Pons (tissue), 1 donor: ENCODE measurements around the gene ASPDH.
"Not testable (repeated sequence)": the region's sequence is repeated elsewhere in the genome, so short reads cannot be mapped to it uniquely, and the experiment has no call there.

Source experiments
- DNase-seq: peaks from one replicate; pipeline ENCODE4 v3.0.0-alpha.2; 2016; ENCODE audit warnings: low spot score

The ASPDH gene

DNA sequence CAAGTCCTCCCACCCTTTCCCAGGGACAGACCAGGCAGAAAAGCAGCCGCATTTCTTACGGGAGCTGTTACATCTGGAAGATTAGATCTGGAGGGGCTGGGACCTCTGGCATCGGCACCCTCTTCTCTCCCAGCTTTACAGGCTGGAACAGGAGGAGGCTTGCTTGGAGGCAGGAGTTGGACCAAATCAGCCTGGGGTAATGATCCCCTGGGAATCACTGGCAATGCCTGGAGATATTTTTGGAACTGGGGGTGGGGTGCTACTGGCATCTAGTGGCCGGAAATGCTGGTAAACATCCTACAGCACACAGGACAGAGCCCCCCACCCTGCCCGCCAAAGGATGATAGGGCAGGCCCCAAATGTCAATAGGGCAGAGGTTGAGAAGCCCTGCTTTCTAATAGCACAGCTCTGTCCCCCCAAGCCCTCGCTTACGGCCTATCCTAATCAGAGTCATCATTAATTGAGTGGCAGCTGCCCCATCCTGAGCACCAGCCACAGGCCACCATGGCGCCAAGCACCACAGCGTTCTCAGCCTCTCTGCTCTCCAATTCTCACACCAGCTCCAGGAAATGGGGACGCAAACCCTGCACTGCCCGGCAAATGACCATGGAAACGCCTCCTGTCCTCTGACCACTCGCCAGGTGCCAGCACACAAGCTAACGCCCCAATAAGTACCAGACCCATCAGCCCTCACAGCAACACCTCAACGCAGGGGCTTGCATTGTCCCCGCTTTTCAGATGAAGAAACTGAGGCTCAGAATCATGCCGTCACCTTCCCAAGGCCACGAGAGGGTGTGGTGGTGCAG, 33.9 kb upstream of the ASPDH start:
- DNase-seq, result no peak

DNA sequence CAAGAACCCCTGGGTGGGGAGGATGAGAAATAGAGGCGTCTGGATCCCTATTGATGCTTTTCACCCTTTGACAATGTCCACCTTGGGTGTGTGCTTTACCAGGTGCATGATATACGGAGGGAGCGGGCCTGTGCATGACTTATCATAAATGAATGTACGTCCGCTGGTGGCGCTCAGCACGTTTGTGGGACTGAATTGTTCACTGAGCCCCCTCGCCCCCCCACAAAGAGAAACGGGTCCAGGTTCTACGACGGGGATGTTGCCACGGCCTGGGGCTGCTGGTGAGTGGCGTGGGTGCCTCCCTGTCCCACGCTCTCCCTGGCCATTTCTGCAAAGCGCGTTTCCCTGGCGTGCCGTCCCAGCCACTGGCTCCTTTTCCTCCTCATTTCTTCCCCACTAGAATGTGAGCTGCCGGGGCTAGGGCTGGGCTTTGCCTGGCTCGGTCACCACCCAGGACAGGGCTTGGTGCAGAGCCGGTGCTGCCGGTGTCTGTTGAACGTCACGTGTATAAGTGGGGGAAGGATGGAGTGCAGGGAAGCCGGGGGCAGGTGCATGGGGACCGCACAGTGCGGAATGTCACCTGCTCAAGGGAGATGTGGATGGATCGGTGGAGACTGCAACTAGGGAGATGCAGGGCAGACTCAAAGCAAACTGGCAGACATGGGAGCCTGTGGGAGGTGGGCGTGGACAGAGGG, 33.0 kb upstream of the ASPDH start:
- no peak for DNase-seq

DNA sequence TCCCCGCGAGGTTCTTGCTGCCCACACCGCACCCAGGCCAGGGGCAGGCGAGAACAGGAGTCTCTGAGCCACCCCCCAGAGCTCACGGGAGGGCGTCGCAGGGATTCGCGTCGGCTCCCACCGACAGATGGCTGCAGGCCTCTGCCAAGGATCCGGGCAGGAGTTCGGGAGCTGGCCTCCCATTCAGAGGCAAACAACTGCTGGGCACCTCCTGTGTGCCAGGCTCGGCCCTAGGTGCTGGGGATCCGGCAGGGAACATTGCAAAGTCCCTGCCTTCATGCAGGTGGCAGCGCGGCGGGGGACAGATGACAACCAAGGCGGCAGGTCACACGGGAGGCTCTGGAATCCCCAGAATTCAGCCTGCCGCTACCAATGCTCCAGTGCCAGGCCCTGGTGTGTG, 29.2 kb upstream of the ASPDH start:
- no peak for DNase-seq

DNA sequence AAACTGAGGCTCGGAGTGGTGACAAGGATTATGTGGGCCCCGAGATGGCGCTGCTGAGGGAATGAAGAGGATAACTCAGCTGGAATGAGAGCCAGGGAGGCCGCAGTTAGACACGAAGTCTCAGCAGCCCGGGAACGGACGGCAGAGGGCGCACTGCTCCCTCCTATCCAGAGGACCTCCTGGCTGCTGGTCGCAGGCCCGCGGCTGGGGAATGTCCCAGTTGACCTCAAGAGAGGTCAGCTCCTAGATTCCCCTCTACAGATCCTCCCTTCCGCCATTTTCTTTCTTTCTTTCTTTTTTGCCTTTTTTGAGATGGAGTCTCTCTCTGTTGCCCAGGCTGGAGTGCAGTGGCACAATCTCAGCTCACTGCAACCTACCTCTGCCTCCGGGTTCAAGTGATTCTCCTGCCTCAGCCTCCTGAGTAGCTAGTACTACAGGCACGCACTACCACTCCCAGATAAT, 24.1 kb upstream of the ASPDH start:
- DNase-seq, result peak; percentile 85

DNA sequence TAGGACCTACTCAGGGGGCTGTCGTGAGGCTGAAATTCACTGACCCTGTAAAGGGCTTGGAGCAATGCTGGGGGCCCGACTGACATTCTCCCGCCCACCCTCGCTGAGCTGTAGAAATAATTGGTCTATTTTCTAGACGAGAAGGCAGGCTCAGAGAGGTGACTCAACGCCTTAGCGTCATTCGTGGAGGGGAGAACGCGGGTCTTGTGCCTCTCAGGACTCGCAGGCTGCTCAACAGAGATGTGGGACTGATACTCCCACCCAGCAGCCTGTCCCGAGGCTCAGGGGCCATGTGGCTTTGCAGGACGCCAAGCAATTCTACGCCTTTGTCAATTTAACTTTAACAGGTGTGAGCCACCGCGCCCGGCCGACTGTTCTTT, 23.6 kb upstream of the ASPDH start:
- no peak for DNase-seq

DNA sequence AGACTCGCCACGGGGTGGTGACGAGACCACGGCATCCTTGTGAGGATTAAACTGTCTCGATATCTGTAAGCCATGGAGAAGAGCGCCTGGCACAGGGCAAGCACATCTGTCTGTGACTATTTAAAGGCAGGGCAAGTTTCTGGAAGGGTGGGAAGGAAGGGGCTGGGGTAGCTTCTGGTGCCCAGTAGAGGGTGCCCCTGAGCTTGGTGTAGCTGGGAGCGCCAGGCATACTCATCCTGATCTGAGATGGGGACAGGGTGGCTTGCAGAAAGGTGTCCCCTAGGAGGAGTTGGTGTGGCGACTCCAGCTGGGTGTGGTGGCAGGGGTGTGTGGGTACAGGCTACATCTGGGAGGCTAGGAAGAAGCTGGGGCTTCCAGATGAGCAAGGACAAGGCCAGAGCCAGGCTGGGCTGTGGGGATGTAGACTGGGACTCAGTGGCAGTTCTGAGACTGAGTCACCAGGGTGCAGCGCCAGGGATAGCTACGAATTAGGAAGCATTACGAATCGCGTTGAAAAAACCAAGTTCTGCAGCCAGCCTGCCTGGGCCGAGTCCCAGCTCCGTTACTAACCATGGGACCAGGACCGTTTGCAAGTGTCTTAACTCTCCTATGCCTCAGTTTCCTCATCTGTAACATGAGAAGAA, 23.1 kb upstream of the ASPDH start:
- no peak for DNase-seq

DNA sequence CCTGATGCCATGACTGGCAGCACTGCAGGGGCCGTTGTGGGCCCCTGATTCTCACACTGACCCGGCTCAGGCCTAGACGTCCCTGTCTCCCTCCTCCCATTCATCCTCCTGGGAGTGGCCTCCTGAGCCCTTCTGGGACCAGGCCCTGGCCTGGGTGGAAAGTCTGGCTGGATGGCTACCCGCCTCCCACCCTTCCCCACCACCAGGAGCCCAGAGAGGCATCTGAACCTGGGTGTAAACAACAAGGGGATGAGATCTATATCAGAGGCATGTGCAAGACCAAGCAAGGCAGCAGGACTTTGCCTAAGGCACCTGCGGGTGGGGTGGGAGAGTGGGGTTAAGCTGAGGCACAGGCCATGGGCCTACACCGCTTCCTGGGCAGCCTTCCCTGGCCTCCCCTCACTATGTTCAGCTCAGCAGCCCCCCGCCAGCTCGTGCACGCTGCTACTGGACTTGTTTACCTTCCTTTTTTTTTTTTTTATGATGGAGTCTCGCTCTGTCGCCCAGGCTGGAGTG, 22.0 kb upstream of the ASPDH start:
- DNase-seq, result no peak

DNA sequence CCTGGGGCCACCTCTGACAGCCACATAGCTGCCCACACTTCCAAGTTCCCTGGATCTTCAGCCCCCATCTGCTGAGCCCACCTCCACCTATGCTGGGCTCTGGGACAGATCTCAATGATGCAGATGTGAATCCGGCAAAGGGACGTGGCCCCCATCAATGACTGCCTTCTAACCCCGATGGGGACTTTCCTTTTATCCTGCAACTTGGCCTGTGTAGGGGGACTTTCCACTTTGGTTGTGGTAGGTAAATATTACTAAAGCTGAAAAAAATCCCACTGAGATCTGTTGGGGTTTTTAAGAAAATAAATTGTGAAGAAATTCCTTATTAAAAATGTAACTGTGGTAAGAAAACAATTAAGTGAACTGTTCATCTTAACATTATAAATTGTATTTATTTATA, 20.8 kb upstream of the ASPDH start:
- no peak for DNase-seq

DNA sequence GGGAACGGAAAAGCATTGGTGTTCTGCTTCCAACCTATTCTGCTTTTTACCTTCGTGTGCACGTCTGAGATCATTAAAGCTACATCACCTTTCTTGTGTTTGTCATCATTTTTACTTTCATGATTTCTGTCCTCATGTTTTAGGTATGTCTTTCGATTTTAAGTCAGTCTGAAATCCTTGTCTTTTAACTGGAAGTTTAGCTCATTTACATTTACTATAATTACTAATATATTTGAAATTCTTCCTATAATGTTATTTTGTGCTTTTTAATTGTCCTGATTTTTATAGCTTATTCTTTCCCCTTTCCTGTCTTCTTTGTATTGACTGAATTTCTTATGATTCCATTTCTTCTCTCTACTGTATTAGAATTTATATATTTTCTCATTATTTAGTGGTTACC, 19.2 kb upstream of the ASPDH start:
- no peak for DNase-seq

DNA sequence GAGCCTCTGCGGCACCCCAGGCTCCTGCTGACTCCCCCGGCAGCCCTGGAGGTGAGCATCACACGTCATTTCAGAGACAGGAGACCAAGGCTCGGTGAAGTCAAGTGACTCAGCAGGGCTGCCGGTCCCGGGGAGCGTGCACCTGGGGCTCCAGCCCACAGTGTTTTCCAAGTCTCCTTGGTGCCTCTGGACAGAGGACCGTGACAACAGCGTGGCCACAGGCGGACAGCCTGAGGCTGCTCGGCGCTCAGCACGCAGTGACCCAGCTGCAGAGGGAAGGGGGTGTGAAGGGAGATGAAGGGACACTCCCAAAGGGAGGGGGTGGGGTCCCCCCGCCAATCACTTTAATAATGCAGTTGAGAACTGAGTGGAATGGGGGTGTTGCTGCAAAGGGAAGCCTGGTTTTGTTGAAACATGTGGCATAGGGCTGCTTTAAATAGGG, 17.5 kb upstream of the ASPDH start:
- no peak for DNase-seq

DNA sequence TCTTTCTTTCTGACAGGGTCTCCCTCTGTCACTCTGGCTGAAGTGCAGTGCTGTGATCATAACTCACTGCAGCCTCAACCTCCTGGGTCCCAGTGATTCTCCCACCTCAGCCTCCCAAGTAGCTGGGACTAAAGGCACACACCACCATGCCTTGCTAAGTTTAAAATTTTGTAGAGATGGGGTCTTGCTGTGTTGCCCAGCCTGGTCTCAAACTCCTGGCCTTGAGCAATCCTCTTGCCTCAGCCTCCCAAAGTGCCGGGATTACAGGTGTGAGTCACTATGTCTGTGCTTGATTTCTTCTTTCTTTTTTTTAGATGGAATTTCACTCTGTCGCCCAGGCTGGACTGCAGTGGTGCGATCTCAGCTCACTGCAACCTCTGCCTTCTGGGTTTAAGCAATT, 14.3 kb upstream of the ASPDH start:
- DNase-seq, result not testable (repeated sequence)

DNA sequence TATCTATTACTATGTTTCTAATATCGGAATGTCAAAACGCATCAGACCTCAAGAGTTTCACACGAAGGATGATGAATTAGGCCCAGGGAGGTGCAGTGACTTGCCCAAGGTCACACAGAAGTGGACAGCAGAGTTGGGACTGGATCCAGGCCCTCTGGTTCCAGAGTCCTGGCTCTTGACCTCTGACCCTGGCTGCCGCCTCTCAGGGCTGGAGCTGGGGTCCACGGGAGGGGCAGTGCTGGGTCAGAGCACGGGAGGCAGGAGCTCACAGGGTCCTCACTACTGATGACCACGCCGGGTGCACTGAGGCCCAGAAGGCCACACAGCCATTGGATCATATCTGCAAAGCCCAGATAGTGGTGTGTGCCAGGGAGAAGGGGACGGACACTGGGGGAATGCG, 9.2 kb upstream of the ASPDH start:
- DNase-seq, result no peak

DNA sequence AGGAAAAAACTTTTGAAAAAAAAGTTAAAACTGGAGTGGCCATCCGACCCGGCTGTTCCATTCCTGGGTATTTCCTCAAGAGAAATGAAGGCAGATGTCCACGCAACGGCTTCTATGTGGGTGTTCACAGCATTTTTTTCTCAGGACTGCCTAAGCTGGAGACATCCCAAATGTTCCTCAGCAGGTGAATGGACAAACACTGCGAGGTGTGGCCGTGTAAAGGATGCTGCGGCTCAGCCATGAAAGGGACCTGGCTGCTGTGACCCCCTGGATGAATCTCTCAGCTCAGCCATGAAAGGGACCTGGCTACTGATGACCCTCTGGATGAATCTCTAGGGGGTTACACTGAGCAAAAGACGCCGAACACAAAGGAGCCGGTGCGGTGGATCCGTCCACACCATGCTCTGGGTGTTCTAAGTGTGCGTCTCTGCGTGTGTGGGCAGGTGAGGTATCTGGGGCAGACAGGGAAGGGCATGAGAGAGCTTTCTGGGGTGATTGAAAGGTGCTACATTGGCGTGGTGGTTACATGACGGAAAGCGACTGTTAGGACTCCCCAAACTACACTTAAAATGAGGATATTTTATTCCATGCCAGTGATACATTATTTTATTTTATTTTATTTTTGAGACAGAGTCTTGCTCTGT, 7.2 kb upstream of the ASPDH start:
- no peak for DNase-seq

DNA sequence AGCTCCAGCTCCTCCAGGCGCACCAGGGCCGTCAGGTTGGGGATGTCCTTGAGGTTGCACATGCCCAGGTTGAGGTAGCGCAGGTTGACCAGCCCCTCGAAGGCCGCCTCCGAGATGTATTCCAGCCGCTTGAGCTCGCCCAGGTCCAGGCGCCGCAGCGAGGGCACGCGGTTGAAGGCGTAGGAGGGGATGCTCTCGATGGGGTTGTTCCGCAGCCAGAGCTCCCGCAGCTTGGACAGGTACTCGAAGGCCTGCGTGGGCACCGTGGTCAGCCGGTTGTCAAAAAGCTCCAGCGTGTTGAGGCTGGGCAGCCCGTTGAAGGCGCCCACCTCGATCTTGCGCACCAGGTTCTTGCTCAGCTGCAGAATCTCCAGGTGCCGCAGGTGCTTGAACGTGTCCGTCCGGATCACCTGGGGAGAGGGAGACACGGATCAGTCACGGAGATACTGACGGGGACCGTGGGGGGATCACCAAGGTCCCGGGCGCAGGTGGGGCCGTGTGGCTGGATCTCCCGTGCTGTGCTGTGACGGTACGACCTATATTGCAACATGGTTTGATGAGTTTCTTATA, 5.4 kb upstream of the ASPDH start:
- DNase-seq, result no peak

DNA sequence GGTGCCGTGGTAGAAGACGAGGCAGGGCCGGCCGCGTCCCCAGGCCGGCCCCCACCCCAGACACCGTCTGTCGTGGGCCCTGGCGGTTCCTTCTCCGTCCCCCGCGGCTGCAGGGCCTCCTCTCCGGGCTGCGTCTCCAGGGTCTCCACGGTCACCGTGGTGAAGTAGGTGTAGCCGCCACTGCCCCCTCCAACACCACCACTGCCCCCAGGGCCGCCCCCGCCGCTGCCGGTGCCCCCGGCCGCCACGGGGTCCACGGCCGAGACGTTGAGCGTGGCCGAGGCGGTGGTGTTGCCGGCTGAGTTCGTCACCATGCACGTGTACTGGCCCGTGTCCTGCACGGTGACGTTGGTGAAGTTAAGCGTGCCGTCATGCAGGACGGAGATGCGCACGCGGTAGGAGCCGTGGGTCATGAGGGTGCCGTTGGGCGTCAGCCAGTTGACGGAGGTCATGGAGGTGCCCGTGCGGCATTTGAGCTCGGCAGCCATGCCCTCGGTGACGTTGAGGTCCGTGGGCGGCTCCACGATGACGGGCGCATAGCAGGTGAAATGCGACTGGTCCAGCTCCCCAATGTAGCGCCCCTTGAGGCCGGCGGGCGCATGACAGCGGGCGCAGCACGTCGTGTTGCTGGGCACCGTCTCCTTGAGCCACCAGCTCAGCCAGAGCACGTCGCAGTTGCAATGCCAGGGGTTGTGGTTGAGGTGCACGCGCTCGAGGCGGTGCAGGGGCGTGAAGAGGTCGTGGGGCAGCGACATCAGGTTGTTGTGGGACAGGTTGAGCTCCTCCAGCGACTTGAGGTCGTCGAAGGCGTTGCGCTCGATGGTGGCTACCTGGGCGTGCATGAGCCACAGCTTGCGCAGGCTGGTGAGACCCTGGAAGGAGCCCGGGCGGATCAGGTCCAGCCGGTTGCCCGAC, 4.6 kb upstream of the ASPDH start:
- no peak for DNase-seq

DNA sequence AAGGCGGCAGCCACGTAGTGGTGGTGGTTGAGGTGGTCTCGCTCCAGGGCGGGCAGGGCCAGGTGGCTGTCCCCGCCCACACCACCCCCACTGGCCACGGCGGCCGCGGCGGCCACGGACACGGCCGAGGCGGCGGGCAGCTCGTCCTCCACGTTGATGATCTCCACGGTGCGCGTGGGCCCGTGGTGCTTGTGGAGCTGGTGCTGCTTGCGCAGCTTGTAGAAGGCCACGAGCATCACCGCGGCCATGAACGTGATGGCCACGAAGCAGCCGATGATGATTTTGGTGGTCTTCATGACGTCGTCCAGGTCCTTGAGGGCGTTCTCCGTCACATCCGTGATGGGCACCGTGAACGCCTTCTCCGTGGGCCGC, 4.0 kb upstream of the ASPDH start:
- DNase-seq, result no peak

DNA sequence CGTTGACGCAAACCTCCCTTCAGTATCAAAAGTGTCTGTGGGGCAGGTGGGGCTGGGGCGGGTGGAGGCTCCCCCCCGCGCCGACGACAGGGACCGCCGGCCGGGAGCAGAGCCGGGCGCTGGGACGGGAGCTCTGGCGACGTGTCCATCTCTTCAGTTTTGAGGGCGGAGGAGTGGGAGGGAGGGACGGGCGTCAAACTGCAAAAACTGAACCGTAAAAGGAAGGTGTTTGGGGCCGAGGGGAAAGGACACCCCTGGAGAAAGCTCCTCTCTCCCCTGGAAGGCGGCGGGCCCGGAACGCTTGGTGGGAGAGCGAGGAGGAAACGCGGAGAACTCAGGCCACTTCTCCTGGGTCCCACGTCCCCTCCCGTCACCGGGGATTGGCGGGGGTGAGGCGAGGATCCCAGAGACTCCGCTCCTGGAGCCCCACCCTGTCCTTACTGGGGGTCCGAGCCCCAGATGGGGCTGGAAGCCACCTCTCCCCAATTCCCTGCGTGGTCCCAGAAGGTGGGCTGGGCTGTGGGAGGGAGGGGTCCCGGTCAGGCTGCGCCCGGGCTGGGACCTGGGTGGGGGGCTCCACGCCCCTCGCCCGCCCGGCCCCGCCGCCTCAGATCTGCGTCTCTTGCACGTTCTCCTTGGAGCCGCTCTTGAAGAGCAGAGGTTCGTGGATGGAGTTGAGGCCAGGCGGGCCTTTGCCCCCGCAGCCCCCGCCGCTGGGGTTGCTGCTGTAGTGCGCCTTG, 3.4 kb upstream of the ASPDH start:
- DNase-seq, result no peak

DNA sequence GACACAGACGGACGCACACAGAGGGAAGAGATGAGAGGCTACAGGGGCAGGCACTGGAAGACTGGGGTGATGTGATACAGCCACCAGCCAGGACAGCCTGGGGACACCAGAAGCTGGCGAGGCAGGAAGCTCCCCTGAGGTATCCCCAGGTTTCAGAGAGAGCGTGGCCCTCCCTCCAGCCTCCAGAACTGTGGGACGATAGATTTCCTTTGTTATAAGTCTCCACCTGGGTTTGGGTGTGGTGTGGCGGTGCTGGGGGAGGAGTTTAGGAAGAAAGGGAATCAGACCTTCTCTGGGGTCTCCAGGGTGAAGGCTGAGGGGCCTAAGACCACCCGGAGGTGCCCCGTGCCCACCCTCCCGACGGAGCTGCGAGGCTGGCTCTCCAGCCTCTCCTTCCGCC, 2.7 kb upstream of the ASPDH start:
- DNase-seq, result no peak

DNA sequence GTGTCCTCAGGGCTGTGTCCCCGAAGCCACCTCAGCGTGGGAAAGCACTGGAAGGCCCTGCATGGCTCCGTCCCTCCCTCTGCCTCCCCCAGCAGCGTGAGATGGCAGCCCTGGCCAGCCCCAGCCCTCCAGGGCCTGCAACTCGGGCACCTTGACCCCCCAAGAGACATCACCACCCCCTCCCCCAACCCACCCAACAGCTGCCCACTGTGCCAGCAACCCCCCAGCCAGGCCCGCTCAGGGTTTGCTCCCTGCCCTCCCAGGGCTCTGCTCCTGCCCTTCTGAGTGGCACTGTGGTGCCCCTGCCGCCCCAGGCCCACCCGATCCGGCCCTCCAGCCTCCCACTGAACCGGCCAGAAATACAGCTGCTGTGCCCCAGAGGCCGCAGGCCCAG, 1.5 kb upstream of the ASPDH start:
- DNase-seq, result no peak
